CD4-positive, CD25-positive, alpha-beta regulatory T cell (primary cell): ENCODE measurements around the gene PAFAH1B2. TPM values are rescaled to one million over a fixed set of nuclear protein-coding genes. Genes with fewer than 3 reads are reported as not detected.

ENCODE experiments used
- ATAC-seq, 2 donors: fragments of 150-1000 bp; cut with Tn5 transposase; one replicate each; pipeline ENCODE4 v1.10.0; 2021; ENCODE audit warnings: low read depth in 2 of 2, moderate number of reproducible peaks in 2 of 2, moderate library complexity in 1 of 2
- DNase-seq, 3 donors: peaks; one replicate each; pipeline versions ENCODE4 v3.0.0 to v3.0.0-alpha.2; 2012 to 2022; ENCODE audit warnings: mixed read lengths in 1 of 3
- H3K27ac ChIP-seq: one replicate; pipeline ENCODE4 v1.7.0; 2013; ENCODE audit warnings: mild to moderate bottlenecking, low read length; ENCODE audit not compliant: insufficient read depth, poor library complexity, severe bottlenecking
- H3K27me3 ChIP-seq: one replicate; pipeline ENCODE4 v1.7.0; 2013; ENCODE audit warnings: low read length; ENCODE audit not compliant: control insufficient read depth, insufficient read depth
- H3K36me3 ChIP-seq: one replicate; pipeline ENCODE4 v1.7.0; 2013; ENCODE audit warnings: mild to moderate bottlenecking, low read length, moderate library complexity; ENCODE audit not compliant: control insufficient read depth, insufficient read depth
- H3K4me1 ChIP-seq: 2 replicates; pipeline ENCODE4 v1.7.0; 2013; ENCODE audit warnings: mild to moderate bottlenecking, low read length; ENCODE audit not compliant: insufficient read depth, control insufficient read depth, poor library complexity, severe bottlenecking
- H3K4me3 ChIP-seq: one replicate; pipeline ENCODE4 v1.7.0; 2013; ENCODE audit warnings: low read depth, mild to moderate bottlenecking, low read length, moderate library complexity
- H3K9me3 ChIP-seq, 2 experiments: 1 replicate in 1 of 2; 2 replicates in 1 of 2; pipeline ENCODE4 v1.7.0; 2013; ENCODE audit warnings: low read length in 2 of 2, mild to moderate bottlenecking in 1 of 2, moderate library complexity in 1 of 2; ENCODE audit not compliant: control insufficient read depth in 2 of 2
- H3K27ac Mint-ChIP-seq, 3 donors: one replicate each; pipeline ENCODE4 v1.8.0; 2020 to 2022; ENCODE audit warnings: mild to moderate bottlenecking in 3 of 3, mixed read lengths in 3 of 3, moderate library complexity in 2 of 3
- H3K27me3 Mint-ChIP-seq: one replicate; pipeline ENCODE4 v1.8.0; 2022; ENCODE audit warnings: mild to moderate bottlenecking, mixed read lengths
- H3K36me3 Mint-ChIP-seq: one replicate; pipeline ENCODE4 v1.8.0; 2020; ENCODE audit warnings: mixed read lengths
- H3K4me1 Mint-ChIP-seq, 4 donors: one replicate each; pipeline ENCODE4 v1.8.0; 2020 to 2022; ENCODE audit warnings: mixed read lengths in 4 of 4, mild to moderate bottlenecking in 1 of 4
- H3K4me3 Mint-ChIP-seq, 4 donors: one replicate each; pipeline ENCODE4 v1.8.0; 2020 to 2022; ENCODE audit warnings: mild to moderate bottlenecking in 4 of 4, mixed read lengths in 4 of 4, moderate library complexity in 3 of 4
- H3K9me3 Mint-ChIP-seq, 7 donors: one replicate each; pipeline ENCODE4 v1.8.0; 2020 to 2022; ENCODE audit warnings: mixed read lengths in 7 of 7, mild to moderate bottlenecking in 3 of 7, moderate library complexity in 2 of 7
- polyA plus RNA-seq, 4 donors: library from polyadenylated mRNA; unstranded; fragments of 300-500 nt; fragmentation: Illumina TruSeq; gene quantifications; one replicate each; pipeline ENCODE4 v1.2.3, GENCODE V29; 2021
- total RNA-seq: library from RNA; stranded (reverse); gene quantifications from one replicate; pipeline ENCODE4 v1.2.3, GENCODE V29; 2022

PAFAH1B2 gene
- total and polyA plus RNA-seq, 5 donors from 2014 or later: 15.0 to 43.3 (median 18.1) TPM

DNA sequence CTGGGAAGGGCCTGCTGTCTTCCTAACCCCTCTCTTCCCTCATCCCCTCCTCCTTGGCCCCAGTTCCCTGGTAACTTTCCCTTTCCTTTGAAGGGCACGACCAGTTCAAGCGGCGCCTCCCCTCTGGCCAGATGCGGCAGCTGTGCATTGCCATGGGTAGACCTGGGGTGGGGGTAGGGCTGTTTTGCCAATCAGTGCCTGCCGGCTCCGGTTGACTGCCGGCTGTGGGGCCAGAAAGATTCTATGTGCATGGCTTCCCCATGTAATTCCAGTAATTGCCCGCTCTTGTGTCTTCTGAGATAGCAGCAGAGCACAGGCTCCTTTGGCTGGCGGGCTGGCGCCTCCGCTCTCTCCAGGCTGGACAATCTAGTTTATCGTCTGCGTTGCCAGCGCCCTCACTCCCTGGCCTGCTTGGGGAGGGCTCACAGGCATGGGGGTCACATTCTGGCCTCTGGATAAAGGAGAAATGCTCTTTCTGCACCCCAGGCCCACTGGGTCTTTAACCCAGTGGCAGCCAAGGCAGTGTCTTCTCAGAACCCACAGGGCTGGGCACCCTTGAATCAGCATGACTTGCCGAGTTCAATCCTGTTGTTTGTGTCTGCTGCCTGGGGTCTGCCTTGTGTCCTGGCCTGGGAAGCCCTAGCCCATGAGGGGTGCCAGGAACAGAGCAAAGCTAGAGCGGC is 43.9 kb downstream of the PAFAH1B2 start:
- Mint-ChIP-seq H3K27ac (no peak overlapping the region), H3K9me3 (no peaks in the 10 kb centered on the region), H3K36me3 (peaks cover 16% of the 10 kb centered on the region), H3K4me1 (peaks cover 3 to 6% (median 5%) of the 10 kb centered on the region in 4 donors), H3K27me3 (no peaks in the 10 kb centered on the region), H3K4me3 (no peak overlapping the region)
- no peak for DNase-seq
- Histone ChIP-seq H3K9me3 (no peaks in the 10 kb centered on the region), H3K27ac (no peak overlapping the region), H3K27me3 (no peaks in the 10 kb centered on the region), H3K36me3 (peaks cover 13% of the 10 kb centered on the region), H3K4me1 (no peaks in the 10 kb centered on the region), H3K4me3 (no peak overlapping the region)
- ATAC-seq: no peak

DNA sequence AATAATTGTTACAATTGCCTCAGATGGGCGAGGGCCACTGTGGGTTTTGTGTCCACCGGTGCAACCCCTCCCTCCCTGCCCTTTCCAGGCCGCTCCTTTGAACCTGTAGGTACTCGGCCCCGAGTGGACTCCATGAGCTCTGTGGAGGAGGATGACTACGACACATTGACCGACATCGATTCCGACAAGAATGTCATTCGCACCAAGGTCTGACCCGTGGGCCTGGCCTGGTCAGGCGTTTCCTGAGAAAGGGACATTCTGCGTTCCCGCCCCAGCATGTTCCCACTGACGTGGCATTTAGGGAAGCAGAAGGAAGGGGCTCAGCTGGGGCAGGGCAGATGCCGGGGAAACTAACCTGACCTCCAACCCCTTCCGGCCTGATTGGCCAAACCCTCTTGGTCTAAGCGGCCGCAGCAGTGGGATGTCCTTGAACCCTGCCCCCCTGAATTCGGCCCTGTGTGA is 44.6 kb downstream of the PAFAH1B2 start:
- ATAC-seq (no peak), DNase-seq (no peak)
- H3K27ac ChIP-seq: no peak overlapping the region
- H3K36me3 ChIP-seq: peaks cover 13% of the 10 kb centered on the region
- Mint-ChIP-seq H3K36me3 (peaks cover 14% of the 10 kb centered on the region), H3K27ac (peak overlapping the region in 1 of 3 donors; percentile 15), H3K9me3 (no peaks in the 10 kb centered on the region), H3K4me3 (no peak overlapping the region), H3K4me1 (peaks cover 2 to 10% (median 5%) of the 10 kb centered on the region in 4 donors), H3K27me3 (no peaks in the 10 kb centered on the region)
- no peaks in the 10 kb centered on the region for H3K9me3 ChIP-seq
- H3K4me3 ChIP-seq: no peak overlapping the region
- H3K4me1 ChIP-seq: no peaks in the 10 kb centered on the region
- no peaks in the 10 kb centered on the region for H3K27me3 ChIP-seq

DNA sequence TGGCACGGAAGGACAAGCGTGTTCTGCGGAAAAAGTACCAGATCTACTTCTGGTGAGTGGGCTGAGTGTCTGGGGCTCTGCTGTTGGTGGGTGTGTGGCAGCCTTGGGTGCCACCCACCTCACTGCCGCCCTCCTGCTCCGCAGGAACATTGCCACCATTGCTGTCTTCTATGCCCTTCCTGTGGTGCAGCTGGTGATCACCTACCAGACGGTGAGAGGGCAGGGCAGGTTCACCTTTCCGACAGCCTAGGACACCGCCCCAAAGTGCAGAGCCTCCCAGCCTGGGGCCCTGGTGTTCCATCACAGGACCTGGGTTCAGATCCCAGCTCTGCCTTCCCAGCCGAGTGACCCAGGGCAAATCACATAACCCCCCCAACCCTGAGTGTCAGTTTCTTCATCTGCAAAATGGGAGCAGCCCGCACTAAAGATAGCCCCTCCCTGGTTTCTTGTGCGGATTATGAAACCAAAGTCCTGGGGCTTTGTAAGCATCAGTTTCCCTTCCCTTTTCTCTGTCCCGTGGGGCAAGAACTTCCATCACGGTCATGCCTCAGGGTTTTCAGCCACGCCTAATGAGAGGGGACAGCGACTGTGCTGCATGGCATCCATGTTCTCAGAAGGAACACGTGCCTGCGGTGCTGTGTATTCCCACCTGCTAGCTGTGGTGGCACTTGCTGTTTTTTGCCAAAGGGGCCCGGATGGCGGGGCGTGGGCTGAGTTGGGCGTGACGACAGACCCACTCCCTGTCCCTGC is 45.3 kb downstream of the PAFAH1B2 start:
- Mint-ChIP-seq H3K4me3 (no peak overlapping the region), H3K9me3 (no peaks in the 10 kb centered on the region), H3K27ac (peak overlapping the region in 1 of 3 donors; percentile 15), H3K4me1 (peaks cover 2 to 6% (median 3%) of the 10 kb centered on the region in 4 donors), H3K36me3 (peaks cover 7% of the 10 kb centered on the region), H3K27me3 (no peaks in the 10 kb centered on the region)
- H3K9me3 ChIP-seq: no peaks in the 10 kb centered on the region
- no peaks in the 10 kb centered on the region for H3K27me3 ChIP-seq
- no peaks in the 10 kb centered on the region for H3K4me1 ChIP-seq
- ATAC-seq (peak; percentile 24 to 32), DNase-seq (no peak)
- H3K36me3 ChIP-seq: peaks cover 9% of the 10 kb centered on the region
- no peak overlapping the region for H3K4me3 ChIP-seq
- H3K27ac ChIP-seq: no peak overlapping the region

DNA sequence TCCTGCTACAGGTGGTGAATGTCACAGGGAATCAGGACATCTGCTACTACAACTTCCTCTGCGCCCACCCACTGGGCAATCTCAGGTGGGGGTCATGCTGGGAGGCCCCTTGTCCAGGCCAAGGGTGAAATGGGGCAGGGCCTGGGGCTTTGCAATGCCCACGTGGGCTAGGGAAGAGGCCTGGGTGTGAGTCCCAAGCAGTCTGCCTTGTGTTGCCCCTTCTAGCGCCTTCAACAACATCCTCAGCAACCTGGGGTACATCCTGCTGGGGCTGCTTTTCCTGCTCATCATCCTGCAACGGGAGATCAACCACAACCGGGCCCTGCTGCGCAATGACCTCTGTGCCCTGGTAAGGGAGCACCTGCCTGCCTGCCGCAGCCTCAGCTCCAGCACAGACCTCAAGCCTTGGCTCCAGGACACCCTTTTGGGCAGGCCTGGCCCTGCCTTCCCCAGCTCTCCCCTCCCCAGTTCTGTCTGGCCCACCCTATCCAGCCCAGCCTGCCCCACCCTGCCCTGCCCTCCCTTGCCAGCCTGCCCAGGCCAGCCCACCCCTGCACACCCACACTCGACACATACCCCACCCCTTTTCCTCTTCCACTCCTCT is 46.0 kb downstream of the PAFAH1B2 start:
- peaks cover 8% of the 10 kb centered on the region for H3K36me3 Mint-ChIP-seq
- DNase-seq: no peak
- H3K4me1 ChIP-seq: no peaks in the 10 kb centered on the region
- no peak overlapping the region for H3K4me3 Mint-ChIP-seq
- H3K27me3 ChIP-seq: no peaks in the 10 kb centered on the region
- H3K9me3 Mint-ChIP-seq: no peaks in the 10 kb centered on the region
- peaks cover 9% of the 10 kb centered on the region for H3K36me3 ChIP-seq
- no peak overlapping the region for H3K27ac Mint-ChIP-seq
- peaks cover 2 to 6% (median 4%) of the 10 kb centered on the region in 4 donors for H3K4me1 Mint-ChIP-seq
- no peak overlapping the region for H3K27ac ChIP-seq
- no peaks in the 10 kb centered on the region for H3K27me3 Mint-ChIP-seq
- no peaks in the 10 kb centered on the region for H3K9me3 ChIP-seq
- ATAC-seq: peak in 1 of 2 donors; percentile 4
- no peak overlapping the region for H3K4me3 ChIP-seq

DNA sequence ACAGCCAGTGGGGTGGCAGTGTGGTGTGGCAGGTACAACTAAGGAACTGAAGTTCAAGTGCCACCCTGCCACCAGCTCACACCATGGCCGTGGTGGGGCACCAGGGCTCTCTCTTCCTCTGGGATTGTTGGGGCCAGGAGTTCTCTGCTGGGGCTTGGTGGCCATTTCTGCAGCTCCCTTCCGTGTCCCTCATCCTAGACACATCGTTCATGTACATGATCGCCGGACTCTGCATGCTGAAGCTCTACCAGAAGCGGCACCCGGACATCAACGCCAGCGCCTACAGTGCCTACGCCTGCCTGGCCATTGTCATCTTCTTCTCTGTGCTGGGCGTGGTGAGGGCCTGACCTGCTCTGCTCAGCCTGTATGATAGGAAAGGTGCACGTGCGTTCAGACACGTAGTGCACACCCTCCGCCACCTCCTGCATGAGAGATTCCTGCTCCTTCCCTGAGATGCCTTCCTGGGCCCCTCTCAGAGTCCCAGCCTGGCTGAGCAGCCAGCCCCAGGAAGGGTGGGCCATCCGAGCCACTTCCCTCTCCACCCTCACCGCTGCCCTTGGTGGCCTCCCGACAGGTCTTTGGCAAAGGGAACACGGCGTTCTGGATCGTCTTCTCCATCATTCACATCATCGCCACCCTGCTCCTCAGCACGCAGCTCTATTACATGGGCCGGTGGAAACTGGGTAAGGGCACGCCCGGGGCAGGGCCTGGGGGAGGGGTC is 47.8 kb downstream of the PAFAH1B2 start:
- H3K9me3 ChIP-seq: no peaks in the 10 kb centered on the region
- Mint-ChIP-seq H3K9me3 (no peaks in the 10 kb centered on the region), H3K27ac (peak overlapping the region in 1 of 3 donors; percentile 32), H3K27me3 (no peaks in the 10 kb centered on the region), H3K4me1 (peaks cover 0 to 4% (median 2%) of the 10 kb centered on the region in 4 donors), H3K36me3 (peaks cover 15% of the 10 kb centered on the region), H3K4me3 (no peak overlapping the region)
- H3K27me3 ChIP-seq: no peaks in the 10 kb centered on the region
- H3K4me1 ChIP-seq: no peaks in the 10 kb centered on the region
- peaks cover 9% of the 10 kb centered on the region for H3K36me3 ChIP-seq
- H3K27ac ChIP-seq: no peak overlapping the region
- H3K4me3 ChIP-seq: no peak overlapping the region
- ATAC-seq (no peak), DNase-seq (no peak)

DNA sequence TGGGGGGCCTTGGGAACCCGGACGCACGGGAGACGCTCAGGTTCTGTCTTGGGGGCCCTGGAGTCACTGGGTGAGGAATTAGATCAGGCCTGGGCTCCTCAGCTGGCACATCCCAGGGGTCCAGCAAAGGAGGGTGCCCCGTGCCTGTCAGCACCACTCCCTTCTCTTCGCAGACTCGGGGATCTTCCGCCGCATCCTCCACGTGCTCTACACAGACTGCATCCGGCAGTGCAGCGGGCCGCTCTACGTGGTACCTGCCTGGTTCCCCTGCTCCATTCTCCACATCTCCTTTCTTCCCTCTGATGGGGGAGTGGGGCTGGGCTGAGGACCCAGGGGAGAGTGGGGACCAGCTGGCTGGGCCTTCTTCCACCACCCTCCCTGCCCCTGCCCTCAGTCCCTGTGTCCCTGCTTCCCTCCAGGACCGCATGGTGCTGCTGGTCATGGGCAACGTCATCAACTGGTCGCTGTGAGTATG is 48.4 kb downstream of the PAFAH1B2 start:
- ATAC-seq (no peak), DNase-seq (no peak)
- H3K27ac Mint-ChIP-seq: peak overlapping the region in 2 of 3 donors; percentile 32 to 79
- Histone ChIP-seq H3K9me3 (no peaks in the 10 kb centered on the region), H3K27ac (no peak overlapping the region), H3K4me1 (no peaks in the 10 kb centered on the region), H3K36me3 (peaks cover 9% of the 10 kb centered on the region), H3K27me3 (no peaks in the 10 kb centered on the region), H3K4me3 (no peak overlapping the region)
- no peak overlapping the region for H3K4me3 Mint-ChIP-seq
- no peaks in the 10 kb centered on the region for H3K9me3 Mint-ChIP-seq
- H3K27me3 Mint-ChIP-seq: no peaks in the 10 kb centered on the region
- H3K36me3 Mint-ChIP-seq: peaks cover 10% of the 10 kb centered on the region
- H3K4me1 Mint-ChIP-seq: peaks cover 0 to 4% (median under 1%) of the 10 kb centered on the region in 4 donors
